ENCODE results near the gene LACRT. TPM values are rescaled to one million over a fixed set of nuclear protein-coding genes. Genes with fewer than 3 reads are reported as not detected.
A peak's percentile ranks its signal among the peaks of the same experiment; 100 is the strongest.

Gene LACRT
- total and polyA plus RNA-seq, 2 of the 8 experiments (the other 6 are each of a cell fraction or from before 2014, with no cell fraction given), result not detected

DNA sequence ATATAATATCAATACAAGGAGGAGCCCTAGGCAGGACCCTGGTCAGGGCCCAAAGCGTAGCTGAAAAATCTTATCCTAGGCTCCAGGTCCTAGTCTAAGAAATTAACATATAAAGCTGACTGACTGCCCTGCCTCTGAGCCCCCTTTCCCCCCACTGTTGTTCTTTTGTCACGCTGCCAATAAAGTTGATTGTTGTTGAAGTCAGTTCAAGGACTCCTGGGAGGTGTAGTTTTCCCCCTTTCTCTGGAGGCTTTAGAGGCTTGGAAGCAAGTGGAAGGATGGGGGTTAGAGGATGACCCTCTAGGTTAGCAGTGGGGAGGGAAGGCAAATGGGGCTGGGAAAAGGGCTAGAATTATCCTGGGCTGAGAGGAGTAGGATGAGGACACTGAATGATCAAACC lies 49.5 kb downstream of the LACRT start:
- H2BK12ac ChIP-seq (ENCODE audit: low read depth, low read length), result no peak overlapping the region
- H3K14ac ChIP-seq (ENCODE audit: insufficient read length), result no peak overlapping the region
- no peak overlapping the region for H2AK5ac ChIP-seq (ENCODE audit: low read depth, low read length)
- H2AFZ ChIP-seq (ENCODE audit: low read length), result no peak overlapping the region
- FAIRE-seq (peak; percentile 58), DNase-seq (ENCODE audit: low read depth in 1 of 2, low spot score in 2 of 2) (no peak)
- H3K79me2 ChIP-seq (ENCODE audit: control insufficient read depth in 1 of 2, insufficient read depth in 2 of 2, low read length in 2 of 2), result no peaks in the 10 kb centered on the region
- no peak overlapping the region for H4K5ac ChIP-seq (ENCODE audit: insufficient read length, low read depth, low read length)
- no peak overlapping the region for H2BK120ac ChIP-seq (replicated peaks; ENCODE audit: low read depth, low read length)
- H3K4me2 ChIP-seq (ENCODE audit: insufficient read depth in 1 of 2, low read depth in 2 of 2, low read length in 2 of 2), result no peak overlapping the region
- WGBS, 2 experiments (ENCODE audit: extremely low coverage in 1 of 2, insufficient coverage in 1 of 2, insufficient read length in 1 of 2, insufficient replicate concordance in 2 of 2, low coverage in 1 of 2, low lambda C conversion rate in 2 of 2, missing lambda C conversion rate in 1 of 2), result 83% methylated on average over 2 of the region's 2 CpGs; no CpG with 5 or more reads in 1 of the 2 experiments
- no peak overlapping the region for H4K8ac ChIP-seq (ENCODE audit: extremely low read depth, insufficient read depth, low read length)
- H2BK5ac ChIP-seq (ENCODE audit: low read depth, low read length), result no peak overlapping the region
- no peak overlapping the region for H3K23ac ChIP-seq (ENCODE audit: insufficient read length)
- peaks cover 2 to 31% (median 24%) of the 10 kb centered on the region in 4 experiments for H3K27me3 ChIP-seq (replicated peaks in 1 of 4; ENCODE audit: control insufficient read depth in 3 of 4, extremely low read depth in 1 of 4, insufficient read depth in 3 of 4, low read length in 3 of 4)
- no peak overlapping the region for H3K4ac ChIP-seq (replicated peaks; ENCODE audit: insufficient read length, low read depth, low read length)
- no peak overlapping the region for H3K9ac ChIP-seq (replicated peaks in 1 of 4; ENCODE audit: extremely low read depth in 1 of 4, low read depth in 3 of 4, low read length in 3 of 4)
- ChIA-PET POLR2A (ENCODE audit: partially characterized antibody) (no interaction called here), CTCF (ENCODE audit: partially characterized antibody) (interaction anchor here (0.6 to 10.0 kb wide), 3 partner anchors 6 to 164 kb away, joined by 5 to 99 read pairs (median 43); partner anchors contain the start of gene PPP1R1A)
- TF ChIP-seq SIX5 (IDR thresholded peaks at IDR 0.05; ENCODE audit: low read depth, low read length), result peak; percentile 85
- TF ChIP-seq FOSL1 (IDR thresholded peaks at IDR 0.05; ENCODE audit: insufficient read depth, low read depth, low read length), result no peak
- TF ChIP-seq TBP (IDR thresholded peaks at IDR 0.05; ENCODE audit: low read depth, low read length), result no peak
- H3K27ac ChIP-seq (ENCODE audit: low read depth, low read length), result no peak overlapping the region
- H2BK15ac ChIP-seq (ENCODE audit: low read length), result no peak overlapping the region
- H3K4me1 ChIP-seq (replicated peaks in 1 of 4; ENCODE audit: control insufficient read depth in 3 of 4, insufficient read depth in 4 of 4, low read length in 3 of 4), result peaks cover 0 to 21% (median 16%) of the 10 kb centered on the region in 4 experiments; a peak in 6 of 7 replicates
- no peak overlapping the region for H2BK20ac ChIP-seq (ENCODE audit: low read length)
- H3K4me3 ChIP-seq (ENCODE audit: extremely low read depth in 1 of 4, insufficient read depth in 2 of 4, low read depth in 3 of 4, low read length in 4 of 4), result no peak overlapping the region
- H4K91ac ChIP-seq (replicated peaks; ENCODE audit: insufficient read length, low read length), result no peak overlapping the region
- no peaks in the 10 kb centered on the region for H3K36me3 ChIP-seq (ENCODE audit: control insufficient read depth in 2 of 4, insufficient read depth in 4 of 4, low read length in 3 of 4)
- H3K79me1 ChIP-seq (ENCODE audit: low read depth, low read length), result no peaks in the 10 kb centered on the region; the same call in none of the 2 replicates
- no peak overlapping the region for H3K18ac ChIP-seq (ENCODE audit: extremely low read depth, low read length)
- no peaks in the 10 kb centered on the region for H4K20me1 ChIP-seq (replicated peaks in 1 of 2; ENCODE audit: control insufficient read depth in 1 of 2, insufficient read depth in 2 of 2, low read length in 2 of 2)
- H3K23me2 ChIP-seq (ENCODE audit: low read depth, low read length), result peaks cover 7% of the 10 kb centered on the region; the same call in 1 of the 2 replicates
- H3K9me3 ChIP-seq (ENCODE audit: insufficient read depth in 2 of 2, low read depth in 1 of 2, low read length in 1 of 2), result no peaks in the 10 kb centered on the region
- no peak overlapping the region for H3K56ac ChIP-seq (replicated peaks; ENCODE audit: insufficient read length, low read depth, low read length)

All from H1 (cell line).